GM21367 (cell line): Measurements from ENCODE around the gene ANO2.

ENCODE experiments used
- ATAC-seq: cut with Tn5 transposase; IDR thresholded peaks from one replicate; pipeline ENCODE4 v1.9.1; 2021; ENCODE audit not compliant: unreplicated experiment

ANO2 gene

DNA sequence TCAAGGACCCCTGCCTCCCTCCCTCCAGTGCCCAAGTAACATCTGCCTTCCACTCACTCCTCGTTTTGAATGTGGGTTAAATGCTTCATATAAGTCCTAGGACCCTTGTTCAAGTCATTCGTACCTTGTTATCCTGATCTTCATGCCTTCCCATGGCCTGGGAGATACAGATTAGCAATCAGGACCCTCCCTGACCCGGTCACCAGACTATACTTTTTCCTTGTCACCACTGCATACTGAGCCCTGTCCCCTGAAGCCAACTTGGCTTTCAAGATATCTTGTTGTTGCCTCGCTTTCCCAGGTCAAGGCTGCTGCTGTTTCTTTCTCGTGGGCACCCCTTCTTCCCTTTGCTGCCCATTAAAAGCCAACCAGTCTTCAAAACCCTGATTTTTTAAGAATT, 208.5 kb downstream of the ANO2 start:
- no peak for ATAC-seq

GRCh38 chr12:5736016-5736415, 209.0 kb downstream of the ANO2 start:
- ATAC-seq: no peak

DNA sequence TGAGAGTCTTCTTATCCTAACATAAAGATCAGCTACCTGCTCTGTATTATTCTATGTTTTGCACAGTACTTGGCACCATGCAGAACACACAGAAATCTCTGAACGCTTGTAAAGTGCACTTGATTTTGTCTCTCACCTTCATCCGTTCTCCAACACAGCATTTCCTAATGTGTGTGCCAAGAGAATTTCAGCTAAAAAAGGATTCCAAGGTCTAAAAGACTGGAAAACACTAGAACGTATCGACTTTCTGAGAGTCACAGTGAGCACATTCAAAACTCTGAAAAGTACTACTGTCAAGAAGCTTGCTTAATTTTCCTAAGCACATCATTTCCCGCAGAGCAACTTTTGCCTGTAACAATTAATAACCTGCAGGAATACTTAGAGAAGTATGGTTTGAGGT, 211.1 kb downstream of the ANO2 start:
- no peak for ATAC-seq

- no peak for ATAC-seq
Measured at GRCh38 chr12:5733136-5733755, 211.8 kb downstream of the ANO2 start.

GRCh38 chr12:5730962-5731361, 214.1 kb downstream of the ANO2 start:
- ATAC-seq: no peak

GRCh38 chr12:5723711-5724252, 221.3 kb downstream of the ANO2 start:
- no peak for ATAC-seq

DNA sequence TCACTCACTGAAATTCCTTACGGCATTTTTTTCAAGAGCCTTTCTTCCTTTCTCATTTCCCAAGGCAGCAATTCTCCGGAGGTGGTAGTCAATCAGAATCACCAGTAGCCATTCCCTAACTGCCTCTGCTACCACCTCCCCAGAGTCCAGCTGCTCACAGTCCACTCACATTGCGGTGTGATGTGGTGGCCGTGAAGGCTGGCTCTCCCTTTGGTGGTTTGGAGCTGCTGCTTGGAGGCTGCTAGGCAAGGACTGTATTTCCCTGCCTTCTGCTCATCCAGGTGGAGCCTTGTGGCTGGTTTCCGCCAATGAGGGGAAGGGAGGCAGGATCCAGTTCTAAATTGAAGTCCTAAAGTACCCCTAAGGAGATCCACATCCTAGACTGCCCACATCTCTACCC, 222.0 kb downstream of the ANO2 start:
- ATAC-seq: no peak

DNA sequence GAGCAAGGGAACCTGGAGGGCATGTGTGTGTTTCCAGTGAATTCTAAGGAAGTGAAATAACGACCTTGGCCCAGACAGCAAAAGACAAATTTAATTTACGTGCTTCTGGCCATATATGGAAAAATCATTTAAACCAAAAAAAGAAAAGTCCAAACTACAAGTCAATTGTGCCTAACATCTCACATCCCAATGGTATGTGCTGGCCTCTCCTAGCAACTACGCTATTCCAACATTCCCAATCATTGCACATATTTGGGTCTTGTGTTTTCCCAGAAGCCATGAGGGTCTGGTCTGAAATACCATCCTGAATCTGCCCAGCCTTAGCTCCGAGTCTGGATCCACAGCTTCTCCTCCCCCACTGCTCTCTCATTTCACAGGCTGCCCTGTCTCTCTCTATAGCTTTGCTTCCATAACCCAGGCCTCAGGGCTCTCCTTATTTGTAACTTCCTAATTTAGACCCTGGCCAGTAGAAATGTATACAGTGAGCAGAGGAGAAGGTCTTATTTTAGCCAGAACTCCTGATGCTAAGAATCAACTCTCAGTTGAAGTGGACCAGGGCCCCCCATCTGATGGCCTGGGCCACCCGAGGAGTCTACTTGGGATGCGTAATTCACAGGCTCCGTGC, 224.6 kb downstream of the ANO2 start:
- no peak for ATAC-seq

DNA sequence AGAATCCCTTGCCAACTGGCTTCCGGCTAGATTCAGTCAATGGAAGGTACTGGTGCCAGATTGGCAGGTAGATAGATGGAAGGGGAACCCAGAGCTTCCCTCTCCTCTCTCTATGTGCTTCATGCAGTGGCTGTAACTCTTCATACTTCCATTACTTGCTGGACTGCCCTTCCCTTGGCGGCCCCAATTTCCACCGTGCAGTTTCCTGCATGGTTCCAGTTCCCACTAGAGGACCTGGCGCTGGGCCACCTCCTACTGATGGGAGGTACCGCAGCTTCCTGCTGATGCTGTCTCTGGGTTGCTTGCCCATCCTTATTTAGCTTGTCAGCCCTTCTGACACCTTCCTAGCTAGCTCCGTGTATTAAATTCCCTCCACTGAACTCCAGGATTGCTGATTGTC, 226.4 kb downstream of the ANO2 start:
- no peak for ATAC-seq

DNA sequence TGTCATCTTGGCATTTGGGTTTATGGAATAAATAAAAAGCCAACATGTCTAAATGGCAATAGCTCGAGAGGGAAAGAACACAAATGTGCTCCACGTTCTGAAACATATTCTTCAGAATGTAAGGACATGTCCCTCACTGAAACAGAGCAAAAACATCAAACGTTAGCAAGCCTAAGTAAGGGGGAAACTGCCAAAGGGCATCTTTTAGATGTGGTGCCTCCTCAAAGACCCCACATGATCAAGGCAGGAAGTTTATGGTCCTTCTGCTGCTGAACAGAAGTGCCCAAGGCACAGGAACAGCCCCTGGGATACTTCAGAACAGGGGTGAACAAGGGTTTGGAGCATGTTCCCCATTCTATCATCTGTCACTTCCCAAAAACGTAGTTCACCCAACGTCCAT, 227.0 kb downstream of the ANO2 start:
- no peak for ATAC-seq

- ATAC-seq: no peak
Measured at GRCh38 chr12:5716976-5717375, 228.1 kb downstream of the ANO2 start.

DNA sequence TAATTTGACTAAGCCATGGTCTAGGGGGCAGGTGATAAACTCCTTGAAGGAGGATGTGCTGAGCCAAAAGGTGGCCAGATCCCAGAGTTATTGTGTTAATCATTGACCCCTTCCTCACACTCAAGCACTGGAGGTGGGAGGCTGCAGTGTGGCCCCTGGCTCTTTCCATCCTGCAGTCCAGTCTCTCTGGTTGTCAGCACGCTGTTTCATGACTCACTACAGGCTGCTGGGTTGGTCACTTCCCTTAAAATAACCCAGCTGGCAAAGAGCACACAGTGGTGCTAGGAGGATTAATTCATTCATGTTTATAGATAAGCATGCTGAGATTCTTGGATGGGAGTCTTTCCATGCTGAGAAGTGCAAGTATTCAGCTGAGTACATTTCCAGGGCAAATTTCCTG, 228.9 kb downstream of the ANO2 start:
- ATAC-seq: no peak

DNA sequence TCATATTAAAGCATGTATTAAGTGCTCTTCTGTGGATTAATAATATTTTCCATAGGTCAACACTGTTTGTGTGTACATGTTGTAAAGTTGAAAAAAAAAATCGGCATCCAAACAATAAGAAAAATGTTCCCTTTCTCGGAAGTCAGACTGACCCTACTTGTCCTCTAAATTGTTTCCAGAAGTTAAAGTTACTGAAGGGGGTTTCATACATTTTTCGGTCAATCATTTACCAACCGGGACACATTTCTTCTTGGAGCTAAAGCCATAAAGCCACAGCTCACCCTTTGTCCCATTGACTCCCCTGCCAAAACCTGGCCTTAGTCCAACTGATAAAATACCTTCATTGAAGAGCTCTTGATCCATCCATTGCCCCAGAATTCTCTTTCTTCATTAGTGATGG, 230.0 kb downstream of the ANO2 start:
- no peak for ATAC-seq

DNA sequence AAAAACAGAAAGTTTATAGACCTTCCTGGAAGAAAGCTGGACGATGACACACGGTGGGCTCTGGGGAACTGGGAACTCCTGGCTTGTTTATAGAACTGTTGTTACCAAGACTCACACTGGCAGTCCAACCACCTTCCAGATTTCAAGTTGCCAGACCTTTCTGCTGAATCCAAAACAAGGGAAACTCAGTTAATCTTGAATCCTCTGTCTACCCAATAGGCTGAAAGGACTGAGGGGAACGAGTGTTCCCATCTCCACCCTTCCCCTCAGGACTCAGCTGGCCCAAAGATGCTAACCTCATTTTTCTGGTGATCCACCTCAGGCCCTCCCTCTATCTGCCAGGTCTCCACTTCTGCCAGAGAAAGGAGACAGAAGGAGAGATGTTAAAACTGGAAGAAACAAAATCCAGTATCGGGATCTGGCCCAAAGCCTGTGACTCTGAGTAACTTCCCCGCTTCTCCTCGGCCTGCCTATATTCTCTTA, 231.4 kb downstream of the ANO2 start:
- ATAC-seq: no peak

DNA sequence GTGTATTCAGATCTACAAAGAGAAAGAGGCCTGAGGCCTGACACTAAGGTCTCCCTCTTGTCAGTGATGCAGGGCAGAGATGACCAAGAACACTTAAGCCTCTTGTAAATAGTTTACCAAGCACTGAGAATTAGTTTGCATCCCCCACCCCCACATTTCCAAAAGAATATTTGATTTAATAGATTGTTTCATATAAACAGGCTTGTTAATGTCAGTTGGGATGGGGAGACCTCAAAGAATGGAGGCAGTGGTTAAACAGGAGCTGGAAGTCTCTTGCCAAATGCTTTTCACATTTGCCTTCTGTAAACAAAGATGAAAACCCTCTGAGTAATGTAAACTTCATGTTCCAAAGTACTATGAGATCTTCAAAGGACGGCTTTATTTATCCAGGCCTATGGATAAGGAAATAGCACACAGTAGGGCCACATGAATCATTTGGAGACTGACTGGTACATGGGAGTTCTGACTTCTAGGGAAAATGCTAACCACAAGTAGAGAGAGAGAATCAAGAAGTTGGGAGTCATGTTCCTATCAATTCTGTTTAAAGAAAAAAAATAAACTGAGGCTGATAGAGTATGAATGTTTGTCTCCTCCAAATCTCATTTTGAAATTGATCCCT, 234.7 kb downstream of the ANO2 start:
- ATAC-seq: no peak

- no peak for ATAC-seq
Measured at GRCh38 chr12:5708371-5708770, 236.7 kb downstream of the ANO2 start.

DNA sequence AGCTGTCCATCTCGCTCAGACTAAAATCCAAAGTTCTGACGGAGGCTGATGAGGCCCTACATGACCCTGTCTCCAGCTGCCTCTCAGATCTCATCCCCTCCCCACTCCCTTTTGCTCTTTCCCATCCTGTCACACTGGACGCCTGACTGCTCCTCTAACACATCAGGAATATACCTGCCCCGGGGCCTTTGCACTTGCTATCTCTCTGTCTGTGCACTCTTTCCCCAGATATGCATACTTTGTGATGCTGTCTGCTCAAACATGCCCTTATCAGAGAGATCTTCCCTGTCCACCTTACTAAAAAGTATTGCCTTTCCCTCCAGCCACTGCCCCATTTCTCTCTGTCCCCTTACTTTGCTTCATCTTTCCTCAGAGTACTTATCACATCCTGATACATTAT, 238.8 kb downstream of the ANO2 start:
- no peak for ATAC-seq

DNA sequence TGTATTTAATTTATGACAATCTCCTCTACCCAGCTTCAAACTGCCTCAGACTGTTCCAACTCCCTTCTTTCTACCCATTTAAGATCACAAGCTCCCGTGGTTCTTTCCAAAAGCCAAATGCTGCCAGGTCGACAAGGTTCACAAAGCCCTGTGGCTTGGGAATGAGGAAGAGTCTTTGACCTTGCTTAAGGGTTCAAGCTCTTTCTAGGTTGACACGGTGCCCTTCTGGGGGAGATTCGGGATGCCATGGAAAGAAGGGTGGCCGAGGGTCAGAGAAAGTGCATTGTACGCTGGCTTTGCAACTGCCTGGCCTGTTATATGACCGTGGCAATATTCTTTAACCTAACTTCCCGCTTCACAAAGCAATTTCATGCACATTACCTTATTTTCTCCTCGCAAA, 239.3 kb downstream of the ANO2 start:
- ATAC-seq: no peak

DNA sequence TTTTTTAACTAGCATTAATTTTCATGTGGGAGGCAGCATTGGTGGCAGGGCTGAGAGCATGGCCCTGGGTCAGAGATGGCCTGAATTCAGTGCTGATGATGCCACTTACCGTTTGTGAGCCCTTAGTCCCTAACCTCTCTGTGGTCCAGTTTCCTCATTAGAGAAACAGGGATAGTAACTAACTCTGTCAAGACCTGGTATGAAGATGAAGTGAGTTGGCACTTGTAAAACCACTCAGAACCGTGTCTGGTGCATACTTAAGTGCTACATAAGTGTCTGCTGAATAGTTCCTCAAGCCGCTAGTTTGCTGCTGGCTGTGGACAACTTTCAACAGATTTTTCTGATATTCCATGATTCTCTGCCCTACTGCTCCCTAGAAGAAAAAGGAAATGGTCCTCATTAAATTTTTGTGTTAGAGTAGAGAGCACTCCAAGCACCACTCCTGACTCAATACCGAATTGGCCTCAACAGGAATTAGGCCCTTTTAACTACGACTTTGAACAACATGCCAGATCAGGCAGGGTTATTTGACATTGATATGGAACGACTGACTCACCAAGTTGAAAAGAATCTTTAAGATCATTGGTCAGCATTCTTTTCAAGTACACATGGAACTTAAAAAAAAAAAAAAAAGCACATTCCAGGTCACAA, 250.2 kb downstream of the ANO2 start:
- no peak for ATAC-seq

- ATAC-seq: no peak
Measured at GRCh38 chr12:5692850-5693249, 252.2 kb downstream of the ANO2 start.

GRCh38 chr12:5691943-5692342, 253.1 kb downstream of the ANO2 start:
- ATAC-seq: no peak

GRCh38 chr12:5690240-5690639, 254.8 kb downstream of the ANO2 start:
- ATAC-seq: no peak
